D721Med (cell line): ENCODE data around the gene PGLYRP2.

Experiments
- DNase-seq: peaks from one replicate; pipeline ENCODE4 v3.0.0; 2011; ENCODE audit warnings: low spot score; ENCODE audit not compliant: insufficient read length
- FAIRE-seq: peaks from 2 replicates; lab custom pipeline; 2011; peaks lifted over from hg19 to GRCh38; lab: Jason Lieb, UNC
- CTCF ChIP-seq: IDR thresholded peaks from 2 replicates; pipeline ENCODE4 v1.5.1; 2012; ENCODE audit warnings: mild to moderate bottlenecking, control low read depth; ENCODE audit not compliant: insufficient read depth; ENCODE audit errors: missing control alignments

The PGLYRP2 gene

GRCh38 chr19:15439821-15440641 is 39.3 kb downstream of the PGLYRP2 start:
- no peak for TF ChIP-seq CTCF
- FAIRE-seq (no peak), DNase-seq (no peak)

GRCh38 chr19:15439078-15439799 is 40.1 kb downstream of the PGLYRP2 start:
- FAIRE-seq (no peak), DNase-seq (no peak)
- no peak for TF ChIP-seq CTCF

GRCh38 chr19:15438577-15438976 is 40.7 kb downstream of the PGLYRP2 start:
- TF ChIP-seq CTCF, result no peak
- DNase-seq (no peak), FAIRE-seq (no peak)

GRCh38 chr19:15438124-15438496 is 41.2 kb downstream of the PGLYRP2 start:
- no peak for TF ChIP-seq CTCF
- FAIRE-seq (no peak), DNase-seq (no peak)

- DNase-seq, result no peak
- FAIRE-seq, result no peak
Observed at GRCh38 chr19:15437355-15438123, 41.8 kb downstream of the PGLYRP2 start.

GRCh38 chr19:15436826-15437110 is 42.5 kb downstream of the PGLYRP2 start:
- TF ChIP-seq CTCF, result no peak
- FAIRE-seq, result no peak
- DNase-seq, result no peak

More at GRCh38 chr19:15437355-15438123, 41.8 kb downstream of the PGLYRP2 start:
- peak; percentile 1 for TF ChIP-seq CTCF
